Testis (tissue), 3 donors: Measurements from ENCODE around the gene RNF217. TPM values are rescaled to one million over a fixed set of nuclear protein-coding genes. Genes with fewer than 3 reads are reported as not detected.

Experiments used
- DNase-seq: peaks from one replicate; pipeline ENCODE4 v3.0.0-alpha.2; 2019
- H3K27ac ChIP-seq, 2 donors: fragments of 200-600 bp; sonication (generic); one replicate each; pipeline ENCODE4 v1.5.1; 2019
- H3K27me3 ChIP-seq: fragments of 200-600 bp; sonication (generic); one replicate; pipeline ENCODE4 v1.5.1; 2019
- H3K36me3 ChIP-seq: fragments of 200-600 bp; sonication (generic); one replicate; pipeline ENCODE4 v1.5.1; 2017; ENCODE audit warnings: low read depth; ENCODE audit errors: missing control alignments
- H3K4me1 ChIP-seq: fragments of 200-600 bp; sonication (generic); one replicate; pipeline ENCODE4 v1.5.1; 2019
- H3K4me3 ChIP-seq, 2 donors: fragments of 200-600 bp; sonication (generic); one replicate each; pipeline ENCODE4 v1.5.1; 2017 to 2019
- H3K9me3 ChIP-seq: fragments of 200-600 bp; sonication (generic); one replicate; pipeline ENCODE4 v1.5.1; 2017
- CTCF ChIP-seq, 3 experiments: fragments of 450-650 bp in 2 of 3; fragments of 200-600 bp in 1 of 3; sonication (generic) in 1 of 3; IDR thresholded peaks; one replicate each; pipeline ENCODE4 v1.5.1; 2016 to 2019; ENCODE audit warnings: antibody characterized with exemption in 3 of 3, mild to moderate bottlenecking in 2 of 3, moderate library complexity in 1 of 3
- POLR2A ChIP-seq: fragments of 450-650 bp; IDR thresholded peaks from one replicate; pipeline ENCODE4 v1.6.1; 2017; ENCODE audit warnings: antibody characterized with exemption, mild to moderate bottlenecking, moderate library complexity
- WGBS, 2 donors: methylation state at CpG; one replicate each; pipeline ENCODE4 v1.1.5; 2018; 5-methylcytosine and 5-hydroxymethylcytosine counted together
- intact Hi-C: fragments of 100-400 bp; cut with DNase I; formaldehyde crosslinking; loops from one replicate; pipeline ENCODE4 v1.15.1; 2023; ENCODE audit warnings: low total_unique reads
- polyA plus RNA-seq: library from polyadenylated mRNA; stranded (reverse); fragments of 350-450 nt; fragmentation: Illumina TruSeq; extraction: RNeasy Lipid Tissue Mini Kit (QIAGEN cat#74804); gene quantifications from one replicate; pipeline ENCODE4 v1.2.3, GENCODE V29; 2014; ENCODE audit warnings: low read depth, low replicate concordance; ENCODE audit not compliant: insufficient read depth
- total RNA-seq, 2 donors: library from RNA; depleted of rRNA; stranded (reverse); fragments of >200 nt; gene quantifications; one replicate each; pipeline ENCODE4 v1.2.3, GENCODE V29; 2016

Gene RNF217
- total and polyA plus RNA-seq, 3 donors from 2014 or later: 25.1 to 48.0 (median 33.3) TPM

GRCh38 chr6:125114248-125114858, 152.1 kb downstream of the RNF217 start:
- peak; percentile 84 for DNase-seq
- TF ChIP-seq CTCF (IDR thresholded peaks at IDR 0.05): peak; percentile 66 to 76 (median 70)
- TF ChIP-seq POLR2A: no peak
- Histone ChIP-seq H3K4me1 (no peaks in the 10 kb centered on the region), H3K4me3 (no peak overlapping the region), H3K9me3 (no peaks in the 10 kb centered on the region), H3K27ac (no peak overlapping the region), H3K27me3 (no peaks in the 10 kb centered on the region), H3K36me3 (no peaks in the 10 kb centered on the region)
- intact Hi-C loops: loop anchor here (5.0 kb wide), 1 partner anchor 242 kb away; no protein-coding TSS in a partner anchor
- 24 to 34% methylated on average over 1 of the region's 1 CpG for WGBS, 2 donors

GRCh38 chr6:125116170-125116569, 153.9 kb downstream of the RNF217 start:
- Histone ChIP-seq H3K27ac (no peak overlapping the region), H3K4me3 (no peak overlapping the region), H3K36me3 (no peaks in the 10 kb centered on the region), H3K4me1 (no peaks in the 10 kb centered on the region), H3K9me3 (no peaks in the 10 kb centered on the region), H3K27me3 (no peaks in the 10 kb centered on the region)
- 95 to 97% methylated on average over 1 of the region's 1 CpG for WGBS, 2 donors
- intact Hi-C loops: no loop called here
- no peak for TF ChIP-seq CTCF (IDR thresholded peaks at IDR 0.05)
- no peak for TF ChIP-seq POLR2A
- DNase-seq: no peak

GRCh38 chr6:125116710-125117109, 154.5 kb downstream of the RNF217 start:
- intact Hi-C loops: no loop called here
- TF ChIP-seq POLR2A (no peak), CTCF (IDR thresholded peaks at IDR 0.05) (no peak)
- no peak overlapping the region for H3K4me3 ChIP-seq
- H3K9me3 ChIP-seq: no peaks in the 10 kb centered on the region
- no peak for DNase-seq
- no peak overlapping the region for H3K27ac ChIP-seq
- H3K27me3 ChIP-seq: no peaks in the 10 kb centered on the region
- no peaks in the 10 kb centered on the region for H3K4me1 ChIP-seq
- no peaks in the 10 kb centered on the region for H3K36me3 ChIP-seq
- 91 to 92% methylated on average over 4 of the region's 4 CpGs for WGBS, 2 donors

GRCh38 chr6:125117818-125118217, 155.6 kb downstream of the RNF217 start:
- no peak for DNase-seq
- Histone ChIP-seq H3K27ac (no peak overlapping the region), H3K4me1 (no peaks in the 10 kb centered on the region), H3K27me3 (no peaks in the 10 kb centered on the region), H3K9me3 (no peaks in the 10 kb centered on the region), H3K4me3 (no peak overlapping the region), H3K36me3 (no peaks in the 10 kb centered on the region)
- TF ChIP-seq CTCF (IDR thresholded peaks at IDR 0.05) (no peak), POLR2A (no peak)
- 92 to 93% methylated on average over 3 of the region's 3 CpGs for WGBS, 2 donors
- intact Hi-C loops: no loop called here

GRCh38 chr6:125120054-125120590, 157.9 kb downstream of the RNF217 start:
- intact Hi-C loops: no loop called here
- H3K4me1 ChIP-seq: no peaks in the 10 kb centered on the region

More at GRCh38 chr6:125120054-125120590, 157.9 kb downstream of the RNF217 start:
- Histone ChIP-seq H3K4me3 (no peak overlapping the region), H3K27ac (no peak overlapping the region), H3K36me3 (no peaks in the 10 kb centered on the region), H3K9me3 (no peaks in the 10 kb centered on the region), H3K27me3 (no peaks in the 10 kb centered on the region)
- 87 to 90% methylated on average over 3 of the region's 3 CpGs for WGBS, 2 donors
- TF ChIP-seq POLR2A (no peak), CTCF (IDR thresholded peaks at IDR 0.05) (no peak)
- DNase-seq: no peak
